Inflammatory macrophage (primary cell): ENCODE data around the gene USP22.

Source experiments
- DNase-seq, 2 donors: peaks; one replicate each; pipeline ENCODE4 v3.0.0-alpha.2; 2020 to 2022

The USP22 gene

GRCh38 chr17:20987511-20987910, 55.3 kb downstream of the USP22 start:
- DNase-seq: no peak

GRCh38 chr17:20986767-20987510, 55.9 kb downstream of the USP22 start:
- DNase-seq: no peak

- no peak for DNase-seq
Measured at GRCh38 chr17:20983359-20983637, 59.5 kb downstream of the USP22 start.

GRCh38 chr17:20982589-20983358, 60.0 kb downstream of the USP22 start:
- DNase-seq: no peak

GRCh38 chr17:20981046-20981920, 61.5 kb downstream of the USP22 start:
- DNase-seq: no peak

GRCh38 chr17:20979792-20980083, 63.1 kb downstream of the USP22 start:
- DNase-seq: no peak

GRCh38 chr17:20979007-20979791, 63.6 kb downstream of the USP22 start:
- peak; percentile 10 to 45 for DNase-seq

GRCh38 chr17:20977609-20978253, 65.1 kb downstream of the USP22 start:
- DNase-seq: peak; percentile 66 to 74

- DNase-seq: no peak
Measured at GRCh38 chr17:20975566-20975965, 67.2 kb downstream of the USP22 start.

GRCh38 chr17:20970329-20970728, 72.5 kb downstream of the USP22 start:
- no peak for DNase-seq

- no peak for DNase-seq
Measured at GRCh38 chr17:20968913-20969616, 73.7 kb downstream of the USP22 start.

- no peak for DNase-seq
Measured at GRCh38 chr17:20967776-20968175, 75.0 kb downstream of the USP22 start.

GRCh38 chr17:20966870-20967269, 75.9 kb downstream of the USP22 start:
- no peak for DNase-seq

- no peak for DNase-seq
Measured at GRCh38 chr17:20965492-20965891, 77.3 kb downstream of the USP22 start.

GRCh38 chr17:20961586-20961985, 81.2 kb downstream of the USP22 start:
- no peak for DNase-seq

GRCh38 chr17:20960871-20961270, 81.9 kb downstream of the USP22 start:
- DNase-seq: no peak

GRCh38 chr17:20955427-20956323, 87.1 kb downstream of the USP22 start:
- peak; percentile 80 to 82 for DNase-seq

- peak in 1 of 2 donors; percentile 30 for DNase-seq
Measured at GRCh38 chr17:20954794-20955193, 88.0 kb downstream of the USP22 start.

- DNase-seq: no peak
Measured at GRCh38 chr17:20952183-20952582, 90.6 kb downstream of the USP22 start.
